ENCODE results near the gene AHDC1. TPM values are rescaled to one million over a fixed set of nuclear protein-coding genes. Genes with fewer than 3 reads are reported as not detected.
A peak's percentile ranks its signal among the peaks of the same experiment; 100 is the strongest.

The AHDC1 gene
- total and polyA plus RNA-seq, 2 experiments from 2014 or later: 13.3 to 14.4 TPM

DNA sequence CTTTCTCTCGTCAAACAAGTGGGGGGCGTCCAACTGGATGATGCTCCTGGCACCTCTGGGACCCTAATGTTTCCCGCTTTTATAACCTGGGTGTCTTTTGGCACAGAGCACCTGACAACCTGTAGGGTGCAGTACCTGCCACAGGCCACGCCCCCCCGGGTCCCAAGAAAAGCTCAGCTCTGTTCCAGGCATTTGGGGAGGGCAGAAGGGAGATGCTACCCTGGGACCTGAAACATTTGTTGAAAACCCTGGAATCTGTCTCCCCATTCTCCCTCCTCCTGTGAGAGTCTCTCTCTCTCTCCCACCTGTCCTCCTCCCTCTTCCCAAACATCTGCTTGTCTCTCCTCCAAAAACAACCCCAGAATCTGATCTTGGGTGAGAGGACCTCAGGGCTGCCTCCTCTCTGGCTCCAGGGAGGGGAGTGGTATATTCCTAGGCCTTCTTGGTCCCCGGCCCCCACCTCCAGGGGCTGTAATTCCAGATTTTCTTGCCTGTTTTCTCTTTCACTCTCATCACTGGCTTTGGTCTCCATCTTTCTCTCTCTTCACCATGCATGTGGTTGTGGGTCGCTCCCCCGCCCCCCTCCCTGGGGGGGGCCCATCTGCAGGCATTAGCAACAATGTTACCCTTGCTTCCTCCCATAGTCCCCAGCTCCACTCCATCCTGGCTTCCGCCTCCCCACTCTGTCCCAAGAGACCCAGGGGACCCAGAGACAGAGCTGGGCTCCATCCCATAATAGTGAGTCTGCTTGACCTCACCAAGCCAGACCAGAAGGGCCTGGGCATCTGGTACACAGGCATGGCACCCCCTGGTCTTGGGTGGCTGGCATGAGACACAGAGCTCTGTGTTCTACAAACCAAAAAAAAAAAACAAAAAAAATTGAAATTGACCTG is 4.1 kb downstream of the AHDC1 start:
- H3K4me1 ChIP-seq (ENCODE audit: insufficient read depth): peaks cover 77% of the 10 kb centered on the region
- no peaks in the 10 kb centered on the region for H3K9me3 ChIP-seq (ENCODE audit: low read depth)
- H3K79me2 ChIP-seq: peaks cover 89% of the 10 kb centered on the region
- 49% methylated on average over 7 of the region's 9 CpGs for WGBS (ENCODE audit: low lambda C conversion rate, missing lambda C conversion rate)
- no peak overlapping the region for H2AFZ ChIP-seq
- no peaks in the 10 kb centered on the region for H3K27me3 ChIP-seq
- H3K4me3 ChIP-seq: no peak overlapping the region
- TF ChIP-seq EZH2 (IDR thresholded peaks at IDR 0.05; ENCODE audit: borderline replicate concordance) (no peak), EZH2phosphoT487 (IDR thresholded peaks at IDR 0.05; ENCODE audit: low read depth, severe bottlenecking, unreplicated experiment) (no peak)
- TF ChIP-seq, protein P1, sequence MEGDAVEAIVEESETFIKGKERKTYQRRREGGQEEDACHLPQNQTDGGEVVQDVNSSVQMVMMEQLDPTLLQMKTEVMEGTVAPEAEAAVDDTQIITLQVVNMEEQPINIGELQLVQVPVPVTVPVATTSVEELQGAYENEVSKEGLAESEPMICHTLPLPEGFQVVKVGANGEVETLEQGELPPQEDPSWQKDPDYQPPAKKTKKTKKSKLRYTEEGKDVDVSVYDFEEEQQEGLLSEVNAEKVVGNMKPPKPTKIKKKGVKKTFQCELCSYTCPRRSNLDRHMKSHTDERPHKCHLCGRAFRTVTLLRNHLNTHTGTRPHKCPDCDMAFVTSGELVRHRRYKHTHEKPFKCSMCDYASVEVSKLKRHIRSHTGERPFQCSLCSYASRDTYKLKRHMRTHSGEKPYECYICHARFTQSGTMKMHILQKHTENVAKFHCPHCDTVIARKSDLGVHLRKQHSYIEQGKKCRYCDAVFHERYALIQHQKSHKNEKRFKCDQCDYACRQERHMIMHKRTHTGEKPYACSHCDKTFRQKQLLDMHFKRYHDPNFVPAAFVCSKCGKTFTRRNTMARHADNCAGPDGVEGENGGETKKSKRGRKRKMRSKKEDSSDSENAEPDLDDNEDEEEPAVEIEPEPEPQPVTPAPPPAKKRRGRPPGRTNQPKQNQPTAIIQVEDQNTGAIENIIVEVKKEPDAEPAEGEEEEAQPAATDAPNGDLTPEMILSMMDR (IDR thresholded peaks at IDR 0.05; ENCODE audit: poor library complexity): no peak
- peak overlapping the region; percentile 83 for H3K27ac ChIP-seq
- peak overlapping the region; percentile 99 for H3K4me2 ChIP-seq
- peaks cover 80% of the 10 kb centered on the region for H4K20me1 ChIP-seq (ENCODE audit: insufficient read depth, poor library complexity, severe bottlenecking)
- peak; percentile 31 for DNase-seq (ENCODE audit: low spot score)
- H3K36me3 ChIP-seq (replicated peaks; ENCODE audit: insufficient read depth, low read depth): no peaks in the 10 kb centered on the region
- no peaks in the 10 kb centered on the region for H3K9me2 ChIP-seq (replicated peaks; ENCODE audit: insufficient read depth)

DNA sequence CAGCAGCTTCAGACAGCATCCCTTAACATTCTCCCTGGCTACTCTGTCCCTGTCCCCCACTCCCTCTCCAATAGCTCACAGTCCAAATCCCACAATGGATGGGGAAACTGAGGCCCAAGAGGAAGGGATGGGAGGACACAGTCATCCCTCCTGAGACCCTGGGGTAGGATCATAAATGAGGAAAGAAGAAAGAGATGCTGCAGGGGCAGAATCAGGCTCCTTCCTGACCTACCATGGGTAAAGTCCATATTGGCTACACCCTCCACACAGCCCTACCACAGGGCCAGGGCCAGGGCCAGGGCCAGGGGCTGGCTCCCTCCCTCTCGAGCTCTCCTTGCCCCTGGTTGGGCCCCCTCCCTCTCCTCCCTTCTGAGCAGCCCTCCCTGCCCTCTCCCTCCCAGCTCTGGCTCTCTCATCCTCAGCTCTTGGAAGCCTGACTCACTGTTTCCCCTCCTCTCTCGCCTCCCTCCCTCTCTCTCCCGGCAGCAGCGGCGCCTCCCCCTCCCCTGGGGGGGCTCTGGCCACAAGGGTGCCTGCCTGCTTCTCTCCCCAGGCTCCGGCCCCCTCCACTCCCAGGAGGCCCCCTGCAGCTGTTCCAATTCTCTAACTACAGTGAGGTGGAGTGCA is 4.9 kb downstream of the AHDC1 start:
- 6% methylated on average over 3 of the region's 6 CpGs for WGBS (ENCODE audit: low lambda C conversion rate, missing lambda C conversion rate)
- Histone ChIP-seq H3K9me2 (replicated peaks; ENCODE audit: insufficient read depth) (no peaks in the 10 kb centered on the region), H2AFZ (no peak overlapping the region), H3K9me3 (ENCODE audit: low read depth) (no peaks in the 10 kb centered on the region), H3K27ac (peak overlapping the region; percentile 83), H3K4me3 (no peak overlapping the region), H3K36me3 (replicated peaks; ENCODE audit: insufficient read depth, low read depth) (no peaks in the 10 kb centered on the region), H3K27me3 (no peaks in the 10 kb centered on the region), H3K4me2 (peak overlapping the region; percentile 99), H3K4me1 (ENCODE audit: insufficient read depth) (peaks cover 79% of the 10 kb centered on the region), H4K20me1 (ENCODE audit: insufficient read depth, poor library complexity, severe bottlenecking) (peaks cover 89% of the 10 kb centered on the region), H3K79me2 (peaks cover 97% of the 10 kb centered on the region)
- peak; percentile 91 for DNase-seq (ENCODE audit: low spot score)
- TF ChIP-seq, protein P1 (IDR thresholded peaks at IDR 0.05; ENCODE audit: poor library complexity): no peak
- no peak for TF ChIP-seq EZH2phosphoT487 (IDR thresholded peaks at IDR 0.05; ENCODE audit: low read depth, severe bottlenecking, unreplicated experiment)
- no peak for TF ChIP-seq EZH2 (IDR thresholded peaks at IDR 0.05; ENCODE audit: borderline replicate concordance)

DNA sequence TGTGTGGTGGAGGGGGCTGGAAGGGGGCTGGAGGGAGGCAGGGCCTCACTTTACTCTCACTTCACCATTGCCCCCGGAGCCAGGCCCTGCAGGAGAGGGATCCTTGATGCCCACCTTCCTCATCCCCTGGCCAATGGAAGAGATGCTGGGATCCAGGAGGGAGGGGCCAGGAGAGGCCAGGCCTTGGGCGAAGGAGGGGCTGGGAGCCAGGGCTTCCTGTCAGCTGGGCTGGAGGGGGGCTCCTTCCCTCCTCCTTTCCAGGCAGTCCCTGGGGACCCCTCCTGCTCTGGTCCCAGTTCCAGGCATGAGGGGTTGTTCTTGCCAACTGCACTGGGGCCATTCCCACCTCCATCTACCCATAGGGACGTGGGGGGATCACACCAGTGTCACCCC is 5.7 kb downstream of the AHDC1 start:
- no peaks in the 10 kb centered on the region for H3K36me3 ChIP-seq (replicated peaks; ENCODE audit: insufficient read depth, low read depth)
- H3K27me3 ChIP-seq: no peaks in the 10 kb centered on the region
- H4K20me1 ChIP-seq (ENCODE audit: insufficient read depth, poor library complexity, severe bottlenecking): peaks cover 96% of the 10 kb centered on the region
- peak overlapping the region; percentile 83 for H3K27ac ChIP-seq
- H3K4me2 ChIP-seq: peak overlapping the region; percentile 99
- H3K4me1 ChIP-seq (ENCODE audit: insufficient read depth): peaks cover 84% of the 10 kb centered on the region
- H3K9me3 ChIP-seq (ENCODE audit: low read depth): no peaks in the 10 kb centered on the region
- peaks cover 100% of the 10 kb centered on the region for H3K79me2 ChIP-seq
- no peak overlapping the region for H3K4me3 ChIP-seq
- no peak for DNase-seq (ENCODE audit: low spot score)
- no peaks in the 10 kb centered on the region for H3K9me2 ChIP-seq (replicated peaks; ENCODE audit: insufficient read depth)
- TF ChIP-seq EZH2 (IDR thresholded peaks at IDR 0.05; ENCODE audit: borderline replicate concordance): no peak
- no peak for TF ChIP-seq EZH2phosphoT487 (IDR thresholded peaks at IDR 0.05; ENCODE audit: low read depth, severe bottlenecking, unreplicated experiment)
- TF ChIP-seq, protein P1 (IDR thresholded peaks at IDR 0.05; ENCODE audit: poor library complexity): no peak
- H2AFZ ChIP-seq: no peak overlapping the region
- 38% methylated on average over 2 of the region's 3 CpGs for WGBS (ENCODE audit: low lambda C conversion rate, missing lambda C conversion rate)
